Measurements from ENCODE around the gene MBNL1. TPM values are rescaled to one million over a fixed set of nuclear protein-coding genes. Genes with fewer than 3 reads are reported as not detected.

Gene MBNL1
- total RNA-seq, 1 experiment from 2014 or later: 68.6 TPM

DNA sequence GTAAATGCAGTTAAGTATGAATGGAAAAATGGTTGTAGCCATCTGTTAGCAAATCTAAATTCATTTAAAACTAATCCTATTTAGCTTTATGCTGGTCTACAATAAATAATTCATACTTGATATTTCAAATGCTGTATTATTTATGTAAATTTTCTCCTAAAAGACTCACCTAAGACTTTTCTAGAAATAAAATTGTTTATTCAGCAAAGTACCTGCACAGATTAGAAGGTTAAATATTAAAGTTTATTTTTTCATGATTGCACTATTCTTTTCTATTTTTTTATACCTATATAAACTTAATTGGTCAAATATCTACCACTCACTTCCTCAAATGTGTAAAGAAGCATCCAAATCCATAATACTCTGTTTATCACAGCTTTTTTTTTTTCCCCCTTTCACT is 45.2 kb downstream of the MBNL1 start:
- intact Hi-C loops (cut with micrococcal nuclease; ENCODE audit: unreplicated experiment): no loop called here
- no peaks in the 10 kb centered on the region for H3K27me3 Mint-ChIP-seq (ENCODE audit: insufficient read depth, unreplicated experiment)
- no TSS peak for BruUV-seq (replicated peaks)

DNA sequence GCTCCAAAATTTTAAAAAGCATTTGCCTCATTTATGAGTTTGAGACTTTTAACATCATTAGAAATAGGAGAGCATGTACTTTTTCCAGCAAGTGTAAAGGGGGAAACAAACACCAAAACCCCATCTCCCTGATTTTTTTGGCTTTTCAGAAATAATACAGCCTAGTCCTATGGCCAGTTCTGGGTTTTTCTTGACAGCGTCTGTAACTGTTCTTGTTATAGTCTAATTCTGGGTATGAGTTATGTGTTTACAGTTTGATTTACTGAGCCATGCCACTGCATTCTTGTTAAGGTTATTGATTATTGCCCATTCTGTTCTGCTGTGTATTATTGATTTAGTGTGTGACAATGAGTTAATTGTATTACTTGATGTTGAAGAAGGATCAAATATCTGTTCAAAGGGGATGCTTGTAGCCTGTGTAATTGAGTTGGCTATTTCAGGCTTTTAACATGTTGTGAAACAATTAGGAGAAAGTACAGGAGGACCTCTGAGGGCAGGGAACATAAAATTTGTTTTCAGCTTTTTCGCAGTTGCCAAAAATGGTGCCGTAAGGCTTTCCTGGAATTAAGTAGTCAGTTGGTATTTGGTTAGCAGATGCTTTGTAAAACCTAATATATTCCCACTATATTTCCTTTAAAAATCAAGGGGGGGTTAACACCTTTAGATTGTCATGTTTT is 46.1 kb downstream of the MBNL1 start:
- intact Hi-C loops (cut with micrococcal nuclease; ENCODE audit: unreplicated experiment): no loop called here
- DNase-seq: no peak
- POLR2A ChIA-PET: no interaction called here
- Histone ChIP-seq H3K4me1 (peaks cover 10% of the 10 kb centered on the region), H3K36me3 (ENCODE audit: control insufficient read depth, insufficient read depth, low read length) (no peaks in the 10 kb centered on the region), H3K27me3 (replicated peaks; ENCODE audit: control insufficient read depth, insufficient read depth, low read length) (no peaks in the 10 kb centered on the region), H3K9me3 (no peaks in the 10 kb centered on the region), H3K4me3 (ENCODE audit: low read depth, low read length) (no peak overlapping the region)
- Mint-ChIP-seq H3K27me3 (ENCODE audit: insufficient read depth, unreplicated experiment) (no peaks in the 10 kb centered on the region), H3K4me1 (ENCODE audit: low read depth, unreplicated experiment) (peaks cover 7% of the 10 kb centered on the region), H3K4me3 (ENCODE audit: unreplicated experiment) (no peak overlapping the region), H3K9me3 (ENCODE audit: unreplicated experiment) (no peaks in the 10 kb centered on the region), H3K27ac (ENCODE audit: unreplicated experiment) (no peak overlapping the region), H3K36me3 (ENCODE audit: insufficient read depth, unreplicated experiment) (peaks cover 10% of the 10 kb centered on the region)
- CTCF ChIA-PET: no interaction called here
- BruUV-seq (replicated peaks): no TSS peak
- TF ChIP-seq, protein P1, sequence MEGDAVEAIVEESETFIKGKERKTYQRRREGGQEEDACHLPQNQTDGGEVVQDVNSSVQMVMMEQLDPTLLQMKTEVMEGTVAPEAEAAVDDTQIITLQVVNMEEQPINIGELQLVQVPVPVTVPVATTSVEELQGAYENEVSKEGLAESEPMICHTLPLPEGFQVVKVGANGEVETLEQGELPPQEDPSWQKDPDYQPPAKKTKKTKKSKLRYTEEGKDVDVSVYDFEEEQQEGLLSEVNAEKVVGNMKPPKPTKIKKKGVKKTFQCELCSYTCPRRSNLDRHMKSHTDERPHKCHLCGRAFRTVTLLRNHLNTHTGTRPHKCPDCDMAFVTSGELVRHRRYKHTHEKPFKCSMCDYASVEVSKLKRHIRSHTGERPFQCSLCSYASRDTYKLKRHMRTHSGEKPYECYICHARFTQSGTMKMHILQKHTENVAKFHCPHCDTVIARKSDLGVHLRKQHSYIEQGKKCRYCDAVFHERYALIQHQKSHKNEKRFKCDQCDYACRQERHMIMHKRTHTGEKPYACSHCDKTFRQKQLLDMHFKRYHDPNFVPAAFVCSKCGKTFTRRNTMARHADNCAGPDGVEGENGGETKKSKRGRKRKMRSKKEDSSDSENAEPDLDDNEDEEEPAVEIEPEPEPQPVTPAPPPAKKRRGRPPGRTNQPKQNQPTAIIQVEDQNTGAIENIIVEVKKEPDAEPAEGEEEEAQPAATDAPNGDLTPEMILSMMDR (IDR thresholded peaks at IDR 0.05; ENCODE audit: insufficient read depth in 1 of 2, low read depth in 1 of 2, low read length in 1 of 2, severe bottlenecking in 1 of 2, unreplicated experiment in 1 of 2): no peak

More for the DNA sequence above, 45.2 kb downstream of the MBNL1 start:
- Mint-ChIP-seq H3K27ac (ENCODE audit: unreplicated experiment) (no peak overlapping the region), H3K36me3 (ENCODE audit: insufficient read depth, unreplicated experiment) (peaks cover 6% of the 10 kb centered on the region), H3K4me1 (ENCODE audit: low read depth, unreplicated experiment) (peaks cover 8% of the 10 kb centered on the region), H3K4me3 (ENCODE audit: unreplicated experiment) (no peak overlapping the region), H3K9me3 (ENCODE audit: unreplicated experiment) (no peaks in the 10 kb centered on the region)
- no peaks in the 10 kb centered on the region for H3K36me3 ChIP-seq (ENCODE audit: control insufficient read depth, insufficient read depth, low read length)
- DNase-seq: no peak
- H3K9me3 ChIP-seq: no peaks in the 10 kb centered on the region
- no peaks in the 10 kb centered on the region for H3K27me3 ChIP-seq (replicated peaks; ENCODE audit: control insufficient read depth, insufficient read depth, low read length)
- H3K4me1 ChIP-seq: peaks cover 18% of the 10 kb centered on the region
- no peak overlapping the region for H3K4me3 ChIP-seq (ENCODE audit: low read depth, low read length)
- TF ChIP-seq, protein P1 (IDR thresholded peaks at IDR 0.05; ENCODE audit: insufficient read depth in 1 of 2, low read depth in 1 of 2, low read length in 1 of 2, severe bottlenecking in 1 of 2, unreplicated experiment in 1 of 2): no peak
- ChIA-PET POLR2A (no interaction called here), CTCF (no interaction called here)

DNA sequence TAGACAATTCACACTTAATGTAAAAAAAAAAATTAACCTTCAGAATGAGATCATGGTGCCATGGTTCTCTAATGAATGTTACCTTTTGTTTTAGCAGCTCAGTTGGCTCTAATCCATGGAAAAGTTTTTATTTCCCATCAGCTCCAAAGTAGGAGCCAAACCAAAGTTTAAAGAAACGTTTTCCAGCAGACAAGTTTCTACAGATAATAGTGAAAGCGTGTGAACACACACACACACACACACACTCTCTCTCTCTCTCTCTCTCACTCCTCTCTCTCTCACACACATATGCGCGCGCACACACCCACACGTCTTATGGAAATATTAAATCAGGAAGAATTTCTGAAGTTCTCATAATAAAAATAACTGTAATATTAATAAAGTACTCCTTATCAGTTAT is 46.9 kb downstream of the MBNL1 start:
- Histone ChIP-seq H3K36me3 (ENCODE audit: control insufficient read depth, insufficient read depth, low read length) (no peaks in the 10 kb centered on the region), H3K4me1 (peaks cover 10% of the 10 kb centered on the region), H3K4me3 (ENCODE audit: low read depth, low read length) (no peak overlapping the region), H3K9me3 (no peaks in the 10 kb centered on the region), H3K27me3 (replicated peaks; ENCODE audit: control insufficient read depth, insufficient read depth, low read length) (no peaks in the 10 kb centered on the region)
- BruUV-seq (replicated peaks): no TSS peak
- H3K9me3 Mint-ChIP-seq (ENCODE audit: unreplicated experiment): no peaks in the 10 kb centered on the region
- ChIA-PET CTCF (no interaction called here), POLR2A (no interaction called here)
- peaks cover 7% of the 10 kb centered on the region for H3K4me1 Mint-ChIP-seq (ENCODE audit: low read depth, unreplicated experiment)
- no peak overlapping the region for H3K27ac Mint-ChIP-seq (ENCODE audit: unreplicated experiment)
- H3K36me3 Mint-ChIP-seq (ENCODE audit: insufficient read depth, unreplicated experiment): peaks cover 12% of the 10 kb centered on the region
- intact Hi-C loops (cut with micrococcal nuclease; ENCODE audit: unreplicated experiment): no loop called here
- TF ChIP-seq, protein P1 (IDR thresholded peaks at IDR 0.05; ENCODE audit: insufficient read depth in 1 of 2, low read depth in 1 of 2, low read length in 1 of 2, severe bottlenecking in 1 of 2, unreplicated experiment in 1 of 2): no peak
- DNase-seq: no peak
- no peak overlapping the region for H3K4me3 Mint-ChIP-seq (ENCODE audit: unreplicated experiment)
- no peaks in the 10 kb centered on the region for H3K27me3 Mint-ChIP-seq (ENCODE audit: insufficient read depth, unreplicated experiment)

Measured in Caco-2 (cell line).